Gastrocnemius medialis (tissue), 4 donors: ENCODE results near the gene ADH5.

Experiments used
- POLR2A ChIP-seq, 2 donors: fragments of 450-650 bp; IDR thresholded peaks; one replicate each; pipeline ENCODE4 v1.6.1; 2017; ENCODE audit warnings: antibody characterized with exemption in 2 of 2, mild to moderate bottlenecking in 2 of 2, moderate library complexity in 2 of 2
- TF ChIP-seq, protein P1 (sequence below), 5 experiments: fragments of 450-650 bp in 3 of 5; fragments of 200-600 bp in 2 of 5; sonication (generic) in 2 of 5; IDR thresholded peaks in 4 of 5; conservative IDR thresholded peaks in 1 of 5; 1 replicate in 4 of 5; 2 replicates in 1 of 5; pipeline ENCODE4 v1.5.1; 2016 to 2019; ENCODE audit warnings: antibody characterized with exemption in 5 of 5, mild to moderate bottlenecking in 3 of 5, moderate library complexity in 3 of 5

DNA sequence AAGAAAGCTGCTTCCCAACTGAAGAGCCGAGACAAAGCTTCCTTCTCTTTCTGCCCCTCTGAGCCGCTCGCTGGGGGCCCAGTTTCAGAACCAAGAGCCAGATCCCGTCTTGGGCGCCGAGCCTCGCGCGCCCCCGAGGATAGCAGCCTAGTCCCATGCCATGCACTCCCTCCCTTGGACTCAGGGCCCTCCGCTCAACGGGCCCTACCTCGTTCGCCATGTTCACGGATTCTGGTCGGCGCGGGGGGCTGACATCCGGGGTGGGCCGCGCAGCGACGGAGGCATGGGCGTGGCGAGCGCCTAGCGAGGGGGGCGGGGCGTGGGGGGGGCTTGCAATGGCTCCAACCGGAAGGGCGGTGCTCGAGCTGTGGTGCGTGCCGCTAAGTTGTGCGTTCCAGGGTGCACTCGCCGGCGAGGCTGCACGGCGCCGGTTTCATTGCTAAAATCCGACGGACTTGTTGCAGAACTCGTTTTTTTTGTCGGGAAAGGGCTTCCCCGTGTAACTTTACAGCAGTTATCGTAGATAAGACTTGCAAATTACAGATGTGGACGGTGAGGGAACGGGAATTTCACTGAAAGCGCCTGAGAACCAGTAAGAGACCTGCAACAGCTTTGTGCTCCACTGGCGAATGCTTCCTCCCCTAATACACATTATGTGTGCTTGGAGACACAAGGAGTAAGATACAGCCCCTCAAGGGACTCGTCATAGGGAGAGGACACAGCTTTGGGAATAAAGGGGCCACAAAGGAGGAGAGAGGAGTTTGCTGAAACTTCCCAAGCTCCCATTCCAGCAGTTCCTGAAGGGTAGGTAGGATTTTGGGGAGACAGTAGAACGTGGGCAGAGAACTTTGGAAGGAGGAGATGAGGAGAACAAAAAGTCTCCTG lies at the start of gene ADH5:
- TF ChIP-seq, protein P1, sequence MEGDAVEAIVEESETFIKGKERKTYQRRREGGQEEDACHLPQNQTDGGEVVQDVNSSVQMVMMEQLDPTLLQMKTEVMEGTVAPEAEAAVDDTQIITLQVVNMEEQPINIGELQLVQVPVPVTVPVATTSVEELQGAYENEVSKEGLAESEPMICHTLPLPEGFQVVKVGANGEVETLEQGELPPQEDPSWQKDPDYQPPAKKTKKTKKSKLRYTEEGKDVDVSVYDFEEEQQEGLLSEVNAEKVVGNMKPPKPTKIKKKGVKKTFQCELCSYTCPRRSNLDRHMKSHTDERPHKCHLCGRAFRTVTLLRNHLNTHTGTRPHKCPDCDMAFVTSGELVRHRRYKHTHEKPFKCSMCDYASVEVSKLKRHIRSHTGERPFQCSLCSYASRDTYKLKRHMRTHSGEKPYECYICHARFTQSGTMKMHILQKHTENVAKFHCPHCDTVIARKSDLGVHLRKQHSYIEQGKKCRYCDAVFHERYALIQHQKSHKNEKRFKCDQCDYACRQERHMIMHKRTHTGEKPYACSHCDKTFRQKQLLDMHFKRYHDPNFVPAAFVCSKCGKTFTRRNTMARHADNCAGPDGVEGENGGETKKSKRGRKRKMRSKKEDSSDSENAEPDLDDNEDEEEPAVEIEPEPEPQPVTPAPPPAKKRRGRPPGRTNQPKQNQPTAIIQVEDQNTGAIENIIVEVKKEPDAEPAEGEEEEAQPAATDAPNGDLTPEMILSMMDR (IDR thresholded peaks at IDR 0.05 in 4 of 5, conservative IDR thresholded peaks at IDR 0.05 in 1 of 5): no peak
- TF ChIP-seq POLR2A (IDR thresholded peaks at IDR 0.05): peak; percentile 86 to 87
